OCI-LY1 (cell line): ENCODE data around the gene DPH1.

Experiments
- H2AFZ ChIP-seq: fragments of 200-600 bp; sonication (generic), shearing (Covaris generic); 2 replicates; pipeline ENCODE4 v1.6.0; 2014; ENCODE audit warnings: antibody characterized with exemption, mild to moderate bottlenecking, low read length
- H3F3A ChIP-seq: fragments of 200-600 bp; sonication (generic), shearing (Covaris generic); 2 replicates; pipeline ENCODE4 v1.6.0; 2014; ENCODE audit warnings: mild to moderate bottlenecking, antibody characterized with exemption, low read length, moderate library complexity; ENCODE audit not compliant: insufficient read depth
- H3K27ac ChIP-seq: fragments of 200-600 bp; sonication (generic); 2 replicates; pipeline ENCODE4 v1.5.1; 2014; ENCODE audit warnings: low read length, mixed run types, mild to moderate bottlenecking, low read depth; ENCODE audit not compliant: poor library complexity, severe bottlenecking
- H3K27me3 ChIP-seq: fragments of 200-600 bp; sonication (generic); 2 replicates; pipeline ENCODE4 v1.6.0; 2014; ENCODE audit warnings: antibody characterized with exemption, mild to moderate bottlenecking, low read length, moderate library complexity; ENCODE audit not compliant: insufficient read depth
- H3K36me3 ChIP-seq: fragments of 200-600 bp; sonication (generic); 2 replicates; pipeline ENCODE4 v1.6.1; 2014; ENCODE audit warnings: mild to moderate bottlenecking, antibody characterized with exemption, low read length, moderate library complexity, mixed read lengths; ENCODE audit not compliant: insufficient read depth
- H3K4me1 ChIP-seq: fragments of 200-600 bp; sonication (generic); 2 replicates; pipeline ENCODE4 v1.5.1; 2014; ENCODE audit warnings: mild to moderate bottlenecking, low read length, moderate library complexity; ENCODE audit not compliant: insufficient read depth, severe bottlenecking
- H3K4me2 ChIP-seq: fragments of 200-600 bp; sonication (generic), shearing (Covaris generic); 2 replicates; pipeline ENCODE4 v1.6.1; 2014; ENCODE audit warnings: low read length
- H3K4me3 ChIP-seq: fragments of 200-600 bp; sonication (generic); 2 replicates; pipeline ENCODE4 v1.5.1; 2014; ENCODE audit warnings: low read length, low read depth, mild to moderate bottlenecking, mixed read lengths; ENCODE audit not compliant: poor library complexity, severe bottlenecking
- H3K79me2 ChIP-seq: fragments of 200-600 bp; shearing (Covaris generic); 2 replicates; pipeline ENCODE4 v1.6.1; 2016; ENCODE audit warnings: mixed run types, low read length, mixed read lengths; ENCODE audit not compliant: insufficient read depth
- H3K9ac ChIP-seq: fragments of 200-600 bp; sonication (generic), shearing (Covaris generic); 2 replicates; pipeline ENCODE4 v1.6.1; 2014; ENCODE audit warnings: mild to moderate bottlenecking, low read length, mixed read lengths
- H3K9me2 ChIP-seq: fragments of 200-600 bp; sonication (generic), shearing (Covaris generic); 2 replicates; pipeline ENCODE4 v1.6.1; 2014; ENCODE audit warnings: low read depth, mild to moderate bottlenecking, low read length, mixed read lengths
- H3K9me3 ChIP-seq: fragments of 200-600 bp; shearing (Covaris generic); 2 replicates; pipeline ENCODE4 v1.6.1; 2014; ENCODE audit warnings: low read length, mixed read lengths
- H4K20me1 ChIP-seq: fragments of 200-600 bp; sonication (generic), shearing (Covaris generic); 2 replicates; pipeline ENCODE4 v1.6.0; 2016; ENCODE audit warnings: mild to moderate bottlenecking, low read length; ENCODE audit not compliant: insufficient read depth
- CTCF ChIP-seq: fragments of 200-600 bp; sonication (generic), shearing (Covaris generic); IDR thresholded peaks from 2 replicates; pipeline ENCODE4 v1.5.1; 2017; ENCODE audit warnings: mild to moderate bottlenecking, antibody characterized with exemption, low read length, moderate library complexity, mixed read lengths
- EZH2 ChIP-seq: fragments of 200-600 bp; sonication (generic), shearing (Covaris generic); IDR thresholded peaks from 2 replicates; pipeline ENCODE4 v1.8.0; 2017; ENCODE audit warnings: borderline replicate concordance, mixed run types, mild to moderate bottlenecking, antibody characterized with exemption, low read length, moderate library complexity, mixed read lengths

The DPH1 gene

GRCh38 chr17:2002767-2003329 lies 27.1 kb upstream of the DPH1 start:
- Histone ChIP-seq H3K27ac (no peak overlapping the region), H4K20me1 (no peaks in the 10 kb centered on the region), H3K36me3 (no peaks in the 10 kb centered on the region), H3K4me2 (no peak overlapping the region), H3K9ac (no peak overlapping the region), H3K27me3 (no peaks in the 10 kb centered on the region; the same call in 1 of the 2 replicates), H3K9me2 (no peaks in the 10 kb centered on the region), H3K9me3 (no peaks in the 10 kb centered on the region), H3K4me3 (no peak overlapping the region), H2AFZ (no peak overlapping the region), H3K4me1 (no peaks in the 10 kb centered on the region), H3K79me2 (no peaks in the 10 kb centered on the region), H3F3A (no peaks in the 10 kb centered on the region)
- no peak for TF ChIP-seq EZH2

GRCh38 chr17:2003525-2003924 lies 26.4 kb upstream of the DPH1 start:
- peaks cover 2% of the 10 kb centered on the region; the same call in 1 of the 2 replicates for H3K27me3 ChIP-seq
- no peaks in the 10 kb centered on the region for H3K79me2 ChIP-seq
- no peaks in the 10 kb centered on the region for H3K36me3 ChIP-seq
- no peaks in the 10 kb centered on the region for H3K9me2 ChIP-seq
- TF ChIP-seq CTCF (no peak), EZH2 (no peak)
- H3K9ac ChIP-seq: no peak overlapping the region
- no peaks in the 10 kb centered on the region for H4K20me1 ChIP-seq
- H3K4me3 ChIP-seq: no peak overlapping the region
- no peak overlapping the region for H3K27ac ChIP-seq
- no peaks in the 10 kb centered on the region for H3F3A ChIP-seq
- no peak overlapping the region for H2AFZ ChIP-seq
- H3K4me1 ChIP-seq: no peaks in the 10 kb centered on the region
- H3K9me3 ChIP-seq: no peaks in the 10 kb centered on the region
- no peak overlapping the region for H3K4me2 ChIP-seq

- no peaks in the 10 kb centered on the region for H3K79me2 ChIP-seq
- no peaks in the 10 kb centered on the region for H3F3A ChIP-seq
- H3K36me3 ChIP-seq: no peaks in the 10 kb centered on the region
- no peak overlapping the region for H3K27ac ChIP-seq
- H3K4me1 ChIP-seq: no peaks in the 10 kb centered on the region
- H3K9me2 ChIP-seq: no peaks in the 10 kb centered on the region
- H4K20me1 ChIP-seq: no peaks in the 10 kb centered on the region
- H3K9ac ChIP-seq: no peak overlapping the region
- H3K9me3 ChIP-seq: no peaks in the 10 kb centered on the region
- no peak overlapping the region for H3K4me2 ChIP-seq
- no peak overlapping the region for H3K4me3 ChIP-seq
- TF ChIP-seq CTCF (no peak), EZH2 (no peak)
- no peak overlapping the region for H2AFZ ChIP-seq
- peaks cover 7% of the 10 kb centered on the region; the same call in 1 of the 2 replicates for H3K27me3 ChIP-seq
These were observed 25.5 kb upstream of the DPH1 start for GRCh38 chr17:2004435-2004952.
